ENCODE results near the gene HCRTR2. TPM values are rescaled to one million over a fixed set of nuclear protein-coding genes. Genes with fewer than 3 reads are reported as not detected.

Gene HCRTR2
- total and polyA plus RNA-seq, 3 experiments from 2014 or later: not detected

GRCh38 chr6:55250400-55250799, 76.1 kb downstream of the HCRTR2 start:
- Mint-ChIP-seq H3K4me3 (no peak overlapping the region), H3K27me3 (no peaks in the 10 kb centered on the region), H3K27ac (no peak overlapping the region), H3K9me3 (peaks cover 0 to 56% (median 7%) of the 10 kb centered on the region in 5 donors), H3K4me1 (no peaks in the 10 kb centered on the region), H3K36me3 (no peaks in the 10 kb centered on the region)
- Histone ChIP-seq H3K4me1 (ENCODE audit: insufficient read depth, low read length) (no peaks in the 10 kb centered on the region), H3K4me3 (ENCODE audit: low read length) (no peak overlapping the region), H3K9me3 (ENCODE audit: low read length) (peaks cover 4% of the 10 kb centered on the region), H3K27me3 (ENCODE audit: insufficient read depth, low read length, poor library complexity, severe bottlenecking) (no peaks in the 10 kb centered on the region), H3K36me3 (ENCODE audit: insufficient read depth, low read length) (no peaks in the 10 kb centered on the region), H3K27ac (ENCODE audit: low read depth, low read length) (no peak overlapping the region)
- ChIA-PET CTCF (no interaction called here), POLR2A (no interaction called here)
- DNase-seq: no peak

GRCh38 chr6:55255113-55255512, 80.8 kb downstream of the HCRTR2 start:
- no peaks in the 10 kb centered on the region for H3K9me3 ChIP-seq (ENCODE audit: low read length)
- H3K36me3 ChIP-seq (ENCODE audit: insufficient read depth, low read length): no peaks in the 10 kb centered on the region
- ChIA-PET CTCF (no interaction called here), POLR2A (no interaction called here)
- no peak for DNase-seq
- Mint-ChIP-seq H3K9me3 (peaks cover 0 to 22% (median 5%) of the 10 kb centered on the region in 5 donors), H3K4me1 (no peaks in the 10 kb centered on the region), H3K36me3 (no peaks in the 10 kb centered on the region), H3K27me3 (no peaks in the 10 kb centered on the region), H3K27ac (no peak overlapping the region), H3K4me3 (no peak overlapping the region)
- no peak overlapping the region for H3K27ac ChIP-seq (ENCODE audit: low read depth, low read length)
- H3K4me1 ChIP-seq (ENCODE audit: insufficient read depth, low read length): no peaks in the 10 kb centered on the region
- no peaks in the 10 kb centered on the region for H3K27me3 ChIP-seq (ENCODE audit: insufficient read depth, low read length, poor library complexity, severe bottlenecking)
- no peak overlapping the region for H3K4me3 ChIP-seq (ENCODE audit: low read length)

GRCh38 chr6:55260181-55260580, 85.9 kb downstream of the HCRTR2 start:
- ChIA-PET POLR2A (no interaction called here), CTCF (no interaction called here)
- no peaks in the 10 kb centered on the region for H3K27me3 ChIP-seq (ENCODE audit: insufficient read depth, low read length, poor library complexity, severe bottlenecking)
- H3K36me3 ChIP-seq (ENCODE audit: insufficient read depth, low read length): no peaks in the 10 kb centered on the region
- H3K4me3 Mint-ChIP-seq: no peak overlapping the region
- no peak overlapping the region for H3K4me3 ChIP-seq (ENCODE audit: low read length)
- no peak overlapping the region for H3K27ac ChIP-seq (ENCODE audit: low read depth, low read length)
- H3K27me3 Mint-ChIP-seq: no peaks in the 10 kb centered on the region
- no peaks in the 10 kb centered on the region for H3K9me3 ChIP-seq (ENCODE audit: low read length)
- H3K36me3 Mint-ChIP-seq: no peaks in the 10 kb centered on the region
- H3K27ac Mint-ChIP-seq: no peak overlapping the region
- peaks cover 0 to 10% (median 4%) of the 10 kb centered on the region in 5 donors for H3K9me3 Mint-ChIP-seq
- H3K4me1 ChIP-seq (ENCODE audit: insufficient read depth, low read length): no peaks in the 10 kb centered on the region
- no peaks in the 10 kb centered on the region for H3K4me1 Mint-ChIP-seq
- DNase-seq: no peak

- H3K36me3 ChIP-seq (ENCODE audit: insufficient read depth, low read length): no peaks in the 10 kb centered on the region
- no peak overlapping the region for H3K27ac ChIP-seq (ENCODE audit: low read depth, low read length)
- H3K9me3 Mint-ChIP-seq: peaks cover 2 to 24% (median 6%) of the 10 kb centered on the region in 5 donors
- ChIA-PET CTCF (no interaction called here), POLR2A (no interaction called here)
- no peaks in the 10 kb centered on the region for H3K27me3 ChIP-seq (ENCODE audit: insufficient read depth, low read length, poor library complexity, severe bottlenecking)
- no peaks in the 10 kb centered on the region for H3K4me1 Mint-ChIP-seq
- H3K27ac Mint-ChIP-seq: no peak overlapping the region
- no peaks in the 10 kb centered on the region for H3K27me3 Mint-ChIP-seq
- no peaks in the 10 kb centered on the region for H3K9me3 ChIP-seq (ENCODE audit: low read length)
- no peak for DNase-seq
- H3K4me3 ChIP-seq (ENCODE audit: low read length): no peak overlapping the region
- no peaks in the 10 kb centered on the region for H3K4me1 ChIP-seq (ENCODE audit: insufficient read depth, low read length)
- H3K36me3 Mint-ChIP-seq: no peaks in the 10 kb centered on the region
- H3K4me3 Mint-ChIP-seq: no peak overlapping the region
These were observed 91.2 kb downstream of the HCRTR2 start for GRCh38 chr6:55265409-55266114.

- CTCF ChIA-PET: no interaction called here
- H3K27me3 Mint-ChIP-seq: no peaks in the 10 kb centered on the region
- no peaks in the 10 kb centered on the region for H3K4me1 Mint-ChIP-seq
- H3K9me3 ChIP-seq (ENCODE audit: low read length): no peaks in the 10 kb centered on the region
- H3K4me3 ChIP-seq (ENCODE audit: low read length): no peak overlapping the region
- H3K27me3 ChIP-seq (ENCODE audit: insufficient read depth, low read length, poor library complexity, severe bottlenecking): no peaks in the 10 kb centered on the region
- peaks cover under 1 to 20% (median 4%) of the 10 kb centered on the region in 5 donors for H3K9me3 Mint-ChIP-seq
- no peak overlapping the region for H3K27ac ChIP-seq (ENCODE audit: low read depth, low read length)
- POLR2A ChIA-PET: no interaction called here
- no peak for DNase-seq
- H3K4me3 Mint-ChIP-seq: no peak overlapping the region
- no peaks in the 10 kb centered on the region for H3K36me3 ChIP-seq (ENCODE audit: insufficient read depth, low read length)
- no peaks in the 10 kb centered on the region for H3K36me3 Mint-ChIP-seq
- no peak overlapping the region for H3K27ac Mint-ChIP-seq
- H3K4me1 ChIP-seq (ENCODE audit: insufficient read depth, low read length): no peaks in the 10 kb centered on the region
These were observed 92.6 kb downstream of the HCRTR2 start for GRCh38 chr6:55266896-55267295.

GRCh38 chr6:55276745-55277530, 102.6 kb downstream of the HCRTR2 start:
- no peaks in the 10 kb centered on the region for H3K9me3 ChIP-seq (ENCODE audit: low read length)
- no peaks in the 10 kb centered on the region for H3K36me3 ChIP-seq (ENCODE audit: insufficient read depth, low read length)
- H3K27ac ChIP-seq (ENCODE audit: low read depth, low read length): no peak overlapping the region
- no peaks in the 10 kb centered on the region for H3K27me3 ChIP-seq (ENCODE audit: insufficient read depth, low read length, poor library complexity, severe bottlenecking)
- no peaks in the 10 kb centered on the region for H3K4me1 Mint-ChIP-seq
- peaks cover 0 to 24% (median 7%) of the 10 kb centered on the region in 5 donors for H3K9me3 Mint-ChIP-seq
- no peak overlapping the region for H3K27ac Mint-ChIP-seq
- H3K27me3 Mint-ChIP-seq: no peaks in the 10 kb centered on the region
- no peaks in the 10 kb centered on the region for H3K36me3 Mint-ChIP-seq
- POLR2A ChIA-PET: no interaction called here
- H3K4me3 Mint-ChIP-seq: no peak overlapping the region
- CTCF ChIA-PET: no interaction called here
- no peak for DNase-seq
- no peak overlapping the region for H3K4me3 ChIP-seq (ENCODE audit: low read length)
- no peaks in the 10 kb centered on the region for H3K4me1 ChIP-seq (ENCODE audit: insufficient read depth, low read length)

GRCh38 chr6:55277646-55278045, 103.3 kb downstream of the HCRTR2 start:
- H3K4me3 ChIP-seq (ENCODE audit: low read length): no peak overlapping the region
- Mint-ChIP-seq H3K27me3 (no peaks in the 10 kb centered on the region), H3K27ac (no peak overlapping the region), H3K4me1 (no peaks in the 10 kb centered on the region), H3K9me3 (peaks cover 0 to 27% (median 7%) of the 10 kb centered on the region in 5 donors), H3K36me3 (no peaks in the 10 kb centered on the region), H3K4me3 (no peak overlapping the region)
- H3K36me3 ChIP-seq (ENCODE audit: insufficient read depth, low read length): no peaks in the 10 kb centered on the region
- H3K27ac ChIP-seq (ENCODE audit: low read depth, low read length): no peak overlapping the region
- no peaks in the 10 kb centered on the region for H3K4me1 ChIP-seq (ENCODE audit: insufficient read depth, low read length)
- POLR2A ChIA-PET: no interaction called here
- no peaks in the 10 kb centered on the region for H3K9me3 ChIP-seq (ENCODE audit: low read length)
- CTCF ChIA-PET: no interaction called here
- H3K27me3 ChIP-seq (ENCODE audit: insufficient read depth, low read length, poor library complexity, severe bottlenecking): no peaks in the 10 kb centered on the region
- DNase-seq: no peak

- Mint-ChIP-seq H3K4me3 (no peak overlapping the region), H3K9me3 (peaks cover 0 to 16% (median 6%) of the 10 kb centered on the region in 5 donors), H3K27me3 (no peaks in the 10 kb centered on the region), H3K27ac (no peak overlapping the region), H3K36me3 (peaks cover 0 to 1% (median 0%) of the 10 kb centered on the region in 3 donors), H3K4me1 (no peaks in the 10 kb centered on the region)
- Histone ChIP-seq H3K27ac (ENCODE audit: low read depth, low read length) (no peak overlapping the region), H3K36me3 (ENCODE audit: insufficient read depth, low read length) (no peaks in the 10 kb centered on the region), H3K4me1 (ENCODE audit: insufficient read depth, low read length) (no peaks in the 10 kb centered on the region), H3K4me3 (ENCODE audit: low read length) (no peak overlapping the region), H3K9me3 (ENCODE audit: low read length) (no peaks in the 10 kb centered on the region), H3K27me3 (ENCODE audit: insufficient read depth, low read length, poor library complexity, severe bottlenecking) (no peaks in the 10 kb centered on the region)
- ChIA-PET POLR2A (no interaction called here), CTCF (interaction anchor here (1.0 kb wide), 1 partner anchor 11 kb away, joined by 3 read pairs; no protein-coding TSS in a partner anchor)
- no peak for DNase-seq
These were observed 106.9 kb downstream of the HCRTR2 start for GRCh38 chr6:55281215-55281614.
